Ovary (tissue), 9 donors: ENCODE data around the gene CEBPE. TPM values are rescaled to one million over a fixed set of nuclear protein-coding genes. Genes with fewer than 3 reads are reported as not detected.

Experiments used
- DNase-seq, 5 donors: peaks; one replicate each; pipeline ENCODE4 v3.0.0-alpha.2; 2019 to 2020
- H3K27ac ChIP-seq, 2 donors: fragments of 200-600 bp; one replicate each; pipeline versions ENCODE4 v1.5.1 to v1.8.0; 2019 to 2022
- H3K27me3 ChIP-seq: fragments of 200-600 bp; one replicate; pipeline ENCODE4 v1.8.0; 2022
- H3K36me3 ChIP-seq: fragments of 200-600 bp; sonication (generic); one replicate; pipeline ENCODE4 v1.5.1; 2019
- H3K4me1 ChIP-seq: one replicate; pipeline ENCODE4 v1.8.1; 2013; ENCODE audit warnings: mild to moderate bottlenecking, moderate library complexity; ENCODE audit not compliant: insufficient read depth
- H3K4me3 ChIP-seq: fragments of 200-600 bp; sonication (generic); one replicate; pipeline ENCODE4 v1.5.1; 2017
- H3K9me3 ChIP-seq, 2 donors: fragments of 200-600 bp in 1 of 2; sonication (generic) in 1 of 2; one replicate each; pipeline versions ENCODE4 v1.5.1 to v1.8.1; 2013 to 2019; ENCODE audit warnings: mild to moderate bottlenecking in 1 of 2, moderate library complexity in 1 of 2
- EP300 ChIP-seq: sonication (generic); formaldehyde crosslinking; IDR thresholded peaks from one replicate; pipeline ENCODE4 v1.6.1; 2017; ENCODE audit warnings: antibody characterized with exemption
- POLR2A ChIP-seq: fragments of 450-650 bp; IDR thresholded peaks from one replicate; pipeline ENCODE4 v1.6.1; 2017; ENCODE audit warnings: antibody characterized with exemption, mild to moderate bottlenecking, moderate library complexity
- WGBS, 3 donors: extraction: QIAGEN DNeasy Blood & Tissue Kit in 1 of 3; methylation state at CpG; one replicate each; pipeline versions ENCODE4 v1.1.5 to v1.1.7; 2013 to 2017; 5-methylcytosine and 5-hydroxymethylcytosine counted together
- intact Hi-C, 4 donors: fragments of 100-400 bp; cut with DNase I; formaldehyde crosslinking; loops; one replicate each; pipeline versions ENCODE4 v1.11.0 to v1.15.1; 2022 to 2023
- polyA plus RNA-seq, 2 donors: library from polyadenylated mRNA; stranded (reverse); fragments of 200-250 nt in 1 of 2; fragments of 350-450 nt in 1 of 2; fragmentation: Illumina TruSeq in 1 of 2; extraction: RNeasy Lipid Tissue Mini Kit (QIAGEN cat#74804) in 1 of 2; gene quantifications; one replicate each; pipeline ENCODE4 v1.2.3, GENCODE V29; 2013 to 2014
- total RNA-seq, 7 donors: library from RNA; depleted of rRNA in 2 of 7; stranded (reverse); fragments of >200 nt in 2 of 7; fragmentation: NEBNext Ultra II Directional in 3 of 7; extraction: Animal tissue kit (Norgen Biotek cat#: 25700) in 3 of 7; gene quantifications; one replicate each; pipeline versions ENCODE4 v1.1.0 to v1.2.4, GENCODE V29; 2016 to 2023
- TF ChIP-seq, protein P1 (sequence below), 3 donors: fragments of 450-650 bp in 2 of 3; fragments of 200-600 bp in 1 of 3; IDR thresholded peaks; one replicate each; pipeline versions ENCODE4 v1.5.1 to v1.8.0; 2016 to 2022; ENCODE audit warnings: antibody characterized with exemption in 3 of 3, mild to moderate bottlenecking in 1 of 3
- donor health status: DM: no; HTN: no; CAD: no; lungs with moderate emphysema.
- donor health status: DM: no; HTN: no; CAD: no.
- donor health status: Bipolar disorder and iron deficiency.
- donor health status: DM: yes; HTN: yes; CAD: no.
- donor health status: DM: no; HTN: no; CAD: no.
- donor health status: DM: yes; HTN: yes; CAD: no.

Gene CEBPE
- total and polyA plus RNA-seq, 9 donors, result 0.04 TPM; not detected in 8

DNA sequence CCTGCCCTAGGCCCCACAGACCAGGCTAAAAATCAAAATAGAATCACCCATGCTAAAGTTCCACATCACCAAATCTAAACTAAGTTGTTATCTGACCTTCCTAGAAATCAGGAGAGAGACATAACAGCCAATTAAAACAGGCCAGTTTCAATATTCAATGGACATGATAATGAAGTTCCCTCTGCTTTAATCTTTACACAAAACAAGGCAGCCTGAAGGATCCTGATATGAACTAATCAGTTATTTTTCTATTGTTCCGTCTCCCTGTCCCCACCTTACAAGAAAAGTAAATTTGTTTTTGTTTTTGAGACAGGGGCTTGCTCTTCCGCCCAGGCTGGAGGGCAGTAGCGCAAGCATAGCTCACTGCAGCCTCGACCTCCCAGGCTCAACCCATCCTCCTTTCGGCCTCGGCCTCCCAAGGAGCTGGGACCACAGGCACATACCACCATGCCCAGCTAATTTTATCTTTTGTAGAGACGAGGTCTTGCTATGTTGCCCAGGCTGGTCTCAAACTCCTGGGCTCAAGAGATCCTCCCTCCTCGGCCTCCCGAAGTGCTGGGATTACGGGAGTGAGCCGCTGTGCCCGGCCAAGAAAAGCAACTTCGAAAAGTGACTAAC lies 5.4 kb upstream of the CEBPE start:
- peak overlapping the region in 1 of 2 donors; percentile 11 for H3K27ac ChIP-seq
- no peaks in the 10 kb centered on the region for H3K27me3 ChIP-seq
- DNase-seq, result peak in 1 of 5 donors; percentile 0
- peaks cover 6% of the 10 kb centered on the region for H3K4me1 ChIP-seq
- intact Hi-C loops, result loop anchor here in 1 of 4 donors (10.0 kb wide), 1 partner anchor 170 kb away; no protein-coding TSS in a partner anchor
- H3K36me3 ChIP-seq, result no peaks in the 10 kb centered on the region
- 80 to 93% (median 90%) methylated on average over 13 of the region's 13 CpGs for WGBS, 3 donors
- TF ChIP-seq POLR2A, result no peak
- TF ChIP-seq, protein P1, sequence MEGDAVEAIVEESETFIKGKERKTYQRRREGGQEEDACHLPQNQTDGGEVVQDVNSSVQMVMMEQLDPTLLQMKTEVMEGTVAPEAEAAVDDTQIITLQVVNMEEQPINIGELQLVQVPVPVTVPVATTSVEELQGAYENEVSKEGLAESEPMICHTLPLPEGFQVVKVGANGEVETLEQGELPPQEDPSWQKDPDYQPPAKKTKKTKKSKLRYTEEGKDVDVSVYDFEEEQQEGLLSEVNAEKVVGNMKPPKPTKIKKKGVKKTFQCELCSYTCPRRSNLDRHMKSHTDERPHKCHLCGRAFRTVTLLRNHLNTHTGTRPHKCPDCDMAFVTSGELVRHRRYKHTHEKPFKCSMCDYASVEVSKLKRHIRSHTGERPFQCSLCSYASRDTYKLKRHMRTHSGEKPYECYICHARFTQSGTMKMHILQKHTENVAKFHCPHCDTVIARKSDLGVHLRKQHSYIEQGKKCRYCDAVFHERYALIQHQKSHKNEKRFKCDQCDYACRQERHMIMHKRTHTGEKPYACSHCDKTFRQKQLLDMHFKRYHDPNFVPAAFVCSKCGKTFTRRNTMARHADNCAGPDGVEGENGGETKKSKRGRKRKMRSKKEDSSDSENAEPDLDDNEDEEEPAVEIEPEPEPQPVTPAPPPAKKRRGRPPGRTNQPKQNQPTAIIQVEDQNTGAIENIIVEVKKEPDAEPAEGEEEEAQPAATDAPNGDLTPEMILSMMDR (IDR thresholded peaks at IDR 0.05), result no peak
- no peak for TF ChIP-seq EP300
- no peaks in the 10 kb centered on the region for H3K9me3 ChIP-seq
- no peak overlapping the region for H3K4me3 ChIP-seq

DNA sequence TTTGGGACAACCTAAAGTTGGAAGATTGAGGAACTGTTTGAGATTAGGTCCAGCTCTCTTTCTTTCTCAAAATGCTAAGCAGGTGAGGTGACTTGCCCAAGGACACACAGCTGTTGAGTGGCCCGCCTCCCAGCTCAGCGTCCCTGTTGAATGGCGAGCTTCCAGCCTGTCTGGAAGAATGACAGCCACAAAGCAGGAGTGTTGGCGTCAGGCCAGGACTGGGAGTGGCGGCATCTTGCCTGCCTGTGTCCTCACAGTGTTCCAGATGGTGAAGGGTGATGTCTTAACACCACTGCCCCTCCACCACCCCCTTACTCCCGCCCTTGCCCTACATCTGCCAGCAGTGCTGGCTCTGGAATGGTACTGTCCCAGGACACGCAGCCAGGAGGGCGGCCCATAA lies 4.4 kb upstream of the CEBPE start:
- TF ChIP-seq, protein P1 (IDR thresholded peaks at IDR 0.05), result no peak
- no peak for TF ChIP-seq POLR2A
- H3K27ac ChIP-seq, result no peak overlapping the region
- intact Hi-C loops, result loop anchor here in 1 of 4 donors (10.0 kb wide), 1 partner anchor 171 kb away; no protein-coding TSS in a partner anchor
- no peak overlapping the region for H3K4me3 ChIP-seq
- no peaks in the 10 kb centered on the region for H3K9me3 ChIP-seq
- H3K27me3 ChIP-seq, result no peaks in the 10 kb centered on the region
- H3K36me3 ChIP-seq, result no peaks in the 10 kb centered on the region
- peaks cover 6% of the 10 kb centered on the region for H3K4me1 ChIP-seq
- 59 to 71% (median 60%) methylated on average over 8 of the region's 8 CpGs for WGBS, 3 donors
- DNase-seq, result peak; percentile 46 to 67 (median 62)

DNA sequence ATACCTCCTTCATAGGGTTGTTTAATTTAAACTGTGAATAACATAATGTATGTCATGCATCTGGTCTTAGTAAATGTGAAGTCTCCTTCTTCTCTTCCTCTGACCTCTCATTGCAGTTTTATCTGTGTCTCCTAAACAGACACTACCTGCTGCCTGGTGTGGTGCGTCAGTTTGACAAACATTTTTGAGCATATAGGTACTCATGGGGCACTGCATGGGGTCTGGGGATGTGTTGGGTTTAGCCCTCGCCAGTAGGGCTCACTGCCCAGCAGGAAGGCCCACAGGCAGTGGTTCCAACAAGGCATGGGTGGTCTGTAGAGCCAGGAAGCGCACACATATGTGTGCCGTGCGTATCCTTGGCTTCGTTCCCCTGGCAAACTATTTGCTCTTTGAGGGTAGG lies 3.0 kb upstream of the CEBPE start:
- whole genome bisulfite sequencing, 3 donors, result 88 to 92% (median 91%) methylated on average over 6 of the region's 6 CpGs
- intact Hi-C loops, result loop anchor here in 1 of 4 donors (10.0 kb wide), 1 partner anchor 173 kb away; no protein-coding TSS in a partner anchor
- Histone ChIP-seq H3K27ac (peak overlapping the region in 1 of 2 donors; percentile 71), H3K9me3 (no peaks in the 10 kb centered on the region), H3K4me1 (peaks cover 6% of the 10 kb centered on the region), H3K27me3 (no peaks in the 10 kb centered on the region), H3K4me3 (no peak overlapping the region), H3K36me3 (no peaks in the 10 kb centered on the region)
- no peak for DNase-seq
- TF ChIP-seq, protein P1 (IDR thresholded peaks at IDR 0.05), result no peak
- TF ChIP-seq EP300 (no peak), POLR2A (no peak)

DNA sequence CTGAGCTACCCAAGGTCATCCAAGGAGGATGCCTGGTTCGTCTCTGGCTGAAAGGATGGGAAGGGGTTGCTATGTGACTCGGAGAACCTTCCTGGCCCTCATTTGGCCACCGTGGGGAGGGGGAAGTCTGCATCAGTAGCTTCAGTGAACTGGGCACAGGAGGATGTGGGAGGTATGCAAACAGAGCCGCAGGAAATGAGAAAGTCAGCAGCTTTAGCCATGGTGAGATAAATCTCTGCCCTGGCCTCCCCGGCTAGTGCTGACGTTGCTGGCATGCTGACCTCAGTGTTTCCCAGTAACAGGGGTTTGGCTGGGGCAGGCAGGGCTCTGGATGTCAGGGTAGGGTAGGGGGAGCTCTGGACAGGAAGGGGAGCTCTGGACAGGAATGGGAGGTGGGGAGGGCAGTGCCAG lies 2.3 kb upstream of the CEBPE start:
- intact Hi-C loops, result loop anchor here in 3 of 4 donors (1.0 to 10.0 kb wide), 3 partner anchors 65 to 173 kb away; no protein-coding TSS in a partner anchor
- no peak for TF ChIP-seq EP300
- TF ChIP-seq POLR2A, result no peak
- TF ChIP-seq, protein P1 (IDR thresholded peaks at IDR 0.05), result no peak
- H3K9me3 ChIP-seq, result no peaks in the 10 kb centered on the region
- no peaks in the 10 kb centered on the region for H3K27me3 ChIP-seq
- H3K27ac ChIP-seq, result peak overlapping the region in 1 of 2 donors; percentile 71
- H3K4me1 ChIP-seq, result peaks cover 6% of the 10 kb centered on the region
- DNase-seq, result peak; percentile 70 to 86 (median 80)
- H3K36me3 ChIP-seq, result no peaks in the 10 kb centered on the region
- no peak overlapping the region for H3K4me3 ChIP-seq
- 4 to 11% (median 6%) methylated on average over 6 of the region's 6 CpGs for WGBS, 3 donors
